Suprapubic skin (tissue), 4 donors: ENCODE data around the gene DDX1.
A peak's percentile ranks its signal among the peaks of the same experiment; 100 is the strongest.

ENCODE experiments used
- CTCF ChIP-seq, 2 donors: fragments of 200-600 bp in 1 of 2; fragments of 450-650 bp in 1 of 2; sonication (generic) in 1 of 2; IDR thresholded peaks; one replicate each; pipeline ENCODE4 v1.5.1; 2016 to 2019; ENCODE audit warnings: antibody characterized with exemption in 2 of 2, mild to moderate bottlenecking in 1 of 2, moderate library complexity in 1 of 2
- POLR2A ChIP-seq, 2 donors: fragments of 450-650 bp; IDR thresholded peaks; one replicate each; pipeline ENCODE4 v1.6.1; 2017; ENCODE audit warnings: antibody characterized with exemption in 2 of 2, mild to moderate bottlenecking in 2 of 2, moderate library complexity in 2 of 2
- POLR2AphosphoS5 ChIP-seq, 3 donors: sonication (generic); formaldehyde crosslinking; IDR thresholded peaks; one replicate each; pipeline ENCODE4 v1.6.1; 2017; ENCODE audit warnings: antibody characterized with exemption in 3 of 3

- TF ChIP-seq CTCF (IDR thresholded peaks at IDR 0.05) (peak; percentile 32 to 69), POLR2A (IDR thresholded peaks at IDR 0.05) (no peak), POLR2AphosphoS5 (IDR thresholded peaks at IDR 0.05) (no peak)
Measured at GRCh38 chr2:15577071-15577735, 14.5 kb upstream of the DDX1 start.
